ENCODE results near the gene EGLN2. TPM values are rescaled to one million over a fixed set of nuclear protein-coding genes. Genes with fewer than 3 reads are reported as not detected.
"Not testable (repeated sequence)": the region's sequence is repeated elsewhere in the genome, so short reads cannot be mapped to it uniquely, and the experiment has no call there.

The EGLN2 gene
- 65.5 TPM for total RNA-seq
- long read RNA-seq, transcript EGLN2-207 (5 exons, 2,821 nt) = major isoform, 122 of 251 reads
- long read RNA-seq, transcript EGLN2-201 (6 exons, 2,102 nt) = major isoform, 122 of 251 reads
- long read RNA-seq, partial matches to known transcripts = 1 of 251 reads
- long read RNA-seq, other reads (novel, unspliced or antisense) = 1 of 251 reads

DNA sequence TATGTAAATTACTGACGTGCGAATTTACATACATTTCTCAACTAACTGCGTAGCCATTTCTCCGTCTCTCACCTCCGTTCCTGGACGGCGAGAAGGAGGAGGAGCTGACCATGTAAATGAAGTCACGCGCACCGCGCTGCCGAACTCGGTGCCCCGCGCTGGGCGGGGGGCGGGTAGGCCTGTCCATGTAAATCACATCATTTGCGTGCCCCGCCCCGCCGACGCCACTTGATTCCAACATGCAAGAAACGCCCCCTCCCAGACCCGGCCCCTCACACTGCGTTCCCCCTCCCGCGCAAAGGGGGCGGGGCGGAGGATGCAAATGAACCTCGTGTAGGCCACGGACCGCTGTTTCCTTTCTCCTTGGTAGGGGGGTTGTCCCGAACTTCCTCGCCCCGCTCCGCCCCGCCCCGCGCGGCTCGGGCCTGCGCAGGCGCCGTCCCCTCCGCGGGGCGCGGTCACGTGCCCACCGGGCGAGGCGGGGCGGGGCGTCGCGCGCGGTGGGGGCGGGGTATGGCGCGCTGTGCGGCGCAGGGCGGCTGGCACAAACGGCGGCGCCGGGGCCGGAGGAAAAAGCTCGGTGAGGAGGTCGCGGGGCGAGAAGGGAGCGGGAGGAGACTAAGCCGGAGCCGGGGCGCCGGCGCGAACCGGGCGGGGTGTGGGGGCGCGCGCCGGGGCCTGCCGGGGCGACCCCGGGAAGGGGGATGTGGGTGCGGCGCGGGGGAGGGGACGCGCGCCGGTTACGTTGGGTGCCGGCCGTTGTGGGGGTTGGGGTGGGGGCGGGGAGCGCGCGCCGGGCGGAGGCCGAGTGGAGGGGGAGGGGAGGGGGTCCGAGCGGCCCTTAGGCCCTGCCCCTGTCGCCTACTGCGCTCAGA, at the start of gene EGLN2:
Gene EGLN2 (plus strand): TSS at position 509 of the 875 bp plus-strand sequence. CDS start 1,382 bp downstream, outside the sequence.
- DNase-seq = peak; percentile 100
- intact Hi-C loops (cut with micrococcal nuclease) = no loop called here
- ATAC-seq = peak; percentile 84

GRCh38 chr19:40750058-40750873, 48.7 kb upstream of the EGLN2 start, which contains the start of gene ACTMAP:
TSS of gene ACTMAP (minus strand) at chr19:40750477. CDS start at chr19:40749803, 674 bp downstream.
- DNase-seq = peak; percentile 99
- ATAC-seq = peak; percentile 96
- intact Hi-C loops (cut with micrococcal nuclease) = no loop called here

- intact Hi-C loops (cut with micrococcal nuclease) = no loop called here
- peak; percentile 86 for ATAC-seq
- peak; percentile 97 for DNase-seq
Measured at GRCh38 chr19:40750874-40751537, 48.0 kb upstream of the EGLN2 start, which contains the start of gene SNRPA. TSS of gene SNRPA (plus strand) at chr19:40751203. CDS start at chr19:40751409, 206 bp downstream.

DNA sequence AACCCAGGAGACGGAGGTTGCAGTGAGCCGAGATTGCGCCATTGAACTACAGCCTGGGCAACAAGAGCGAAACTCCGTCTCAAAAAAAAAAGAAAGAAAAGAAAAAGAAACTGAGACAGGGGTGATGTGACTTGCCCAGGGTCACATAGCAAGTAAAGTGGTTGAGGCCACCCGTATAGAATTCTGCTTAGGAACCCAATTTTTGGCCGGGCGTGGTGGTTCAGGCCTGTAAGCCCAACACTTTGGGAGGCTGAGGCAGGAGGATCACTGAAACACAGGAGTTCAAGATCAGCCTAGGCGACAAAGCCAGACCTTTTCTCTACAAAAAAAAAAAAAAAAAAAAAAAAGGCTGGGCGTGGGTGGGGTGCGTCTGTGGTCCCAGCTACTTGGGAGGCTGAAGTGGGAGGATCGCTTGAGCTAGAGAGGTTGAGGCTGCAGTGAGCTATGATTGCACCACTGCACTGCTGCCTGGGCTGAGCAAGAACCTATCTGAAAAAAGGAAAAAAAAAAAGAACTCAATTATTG, 46.7 kb upstream of the EGLN2 start:
- no peak for ATAC-seq
- intact Hi-C loops (cut with micrococcal nuclease) = no loop called here
- no peak for DNase-seq

GRCh38 chr19:40754611-40755247, 44.3 kb upstream of the EGLN2 start:
- DNase-seq (no peak), ATAC-seq (no peak)
- intact Hi-C loops (cut with micrococcal nuclease) = no loop called here

DNA sequence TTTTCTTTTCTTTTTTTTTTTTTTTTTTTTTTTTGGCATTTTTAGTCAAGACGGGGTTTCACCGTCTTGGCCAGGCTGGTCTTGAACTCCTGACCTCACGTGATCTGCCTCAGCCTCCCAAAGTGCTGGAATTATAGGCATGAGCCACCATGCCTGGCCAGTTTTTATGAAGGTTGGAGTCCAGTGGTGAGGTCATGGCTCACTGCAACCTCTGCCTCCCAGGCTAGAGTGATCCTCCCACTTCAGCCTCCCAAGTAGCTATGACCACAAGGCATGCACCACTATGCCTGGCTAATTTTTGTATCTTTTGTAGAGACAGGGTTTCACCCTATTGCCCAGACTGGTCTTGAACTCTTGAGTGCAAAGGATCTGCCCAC, 43.8 kb upstream of the EGLN2 start:
- DNase-seq = no peak
- intact Hi-C loops (cut with micrococcal nuclease) = no loop called here
- ATAC-seq = no peak

DNA sequence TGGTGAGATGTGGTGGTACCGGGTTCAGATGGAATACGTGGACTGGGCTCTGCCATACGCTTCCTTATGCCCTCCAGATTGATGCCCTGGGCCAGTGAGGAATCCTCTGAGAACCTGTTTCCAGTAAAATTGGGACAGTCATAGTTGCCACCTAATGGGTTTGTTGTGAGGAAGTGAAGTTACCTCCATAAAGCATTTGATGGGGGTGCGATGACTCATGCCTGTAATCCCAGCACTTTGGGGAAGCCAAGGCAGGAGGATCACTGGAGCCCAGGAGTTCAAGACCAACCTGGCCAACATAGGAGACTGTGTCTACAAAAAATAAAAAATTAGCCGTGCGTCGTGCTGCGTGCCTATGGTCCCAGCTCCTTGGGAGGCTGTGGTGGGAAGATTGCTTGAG, 43.2 kb upstream of the EGLN2 start:
- intact Hi-C loops (cut with micrococcal nuclease) = no loop called here
- DNase-seq (no peak), ATAC-seq (no peak)

- intact Hi-C loops (cut with micrococcal nuclease) = no loop called here
- no peak for DNase-seq
- ATAC-seq = no peak
Measured at GRCh38 chr19:40756502-40757110, 42.4 kb upstream of the EGLN2 start.

- ATAC-seq (no peak), DNase-seq (no peak)
- intact Hi-C loops (cut with micrococcal nuclease) = no loop called here
Measured at GRCh38 chr19:40758491-40758890, 40.5 kb upstream of the EGLN2 start.

- ATAC-seq (no peak), DNase-seq (no peak)
- intact Hi-C loops (cut with micrococcal nuclease) = no loop called here
Measured at GRCh38 chr19:40759352-40759751, 39.6 kb upstream of the EGLN2 start.

DNA sequence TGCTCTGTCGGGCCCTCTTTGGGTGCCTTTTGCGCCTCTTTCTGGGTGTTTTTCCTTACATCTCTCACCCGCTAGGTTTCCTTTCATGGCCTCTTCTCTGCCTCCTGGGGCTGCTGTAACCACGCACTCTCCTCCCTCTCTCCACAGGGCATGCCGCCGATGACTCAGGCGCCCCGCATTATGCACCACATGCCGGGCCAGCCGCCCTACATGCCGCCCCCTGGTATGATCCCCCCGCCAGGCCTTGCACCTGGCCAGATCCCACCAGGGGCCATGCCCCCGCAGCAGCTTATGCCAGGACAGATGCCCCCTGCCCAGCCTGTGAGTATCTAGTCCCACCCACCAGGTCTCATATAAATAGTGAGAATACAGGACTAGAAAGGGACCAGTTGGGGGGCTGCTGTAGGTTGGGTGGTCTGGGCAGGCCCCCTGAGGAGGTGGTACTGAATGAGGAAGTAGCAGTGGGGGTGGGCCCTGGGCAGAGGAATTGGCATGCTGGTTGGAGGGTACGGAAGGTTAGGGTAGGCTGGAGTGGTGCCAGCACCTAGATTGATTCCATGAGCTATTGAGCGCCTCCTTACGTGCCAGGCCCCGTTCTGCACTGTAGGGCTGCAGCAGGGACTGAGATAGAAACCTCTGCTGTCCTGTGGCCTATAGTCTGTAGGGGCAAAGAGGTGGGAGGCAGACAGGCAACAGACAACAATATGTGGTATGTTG, 36.1 kb upstream of the EGLN2 start:
- DNase-seq (no peak), ATAC-seq (no peak)
- intact Hi-C loops (cut with micrococcal nuclease) = no loop called here

DNA sequence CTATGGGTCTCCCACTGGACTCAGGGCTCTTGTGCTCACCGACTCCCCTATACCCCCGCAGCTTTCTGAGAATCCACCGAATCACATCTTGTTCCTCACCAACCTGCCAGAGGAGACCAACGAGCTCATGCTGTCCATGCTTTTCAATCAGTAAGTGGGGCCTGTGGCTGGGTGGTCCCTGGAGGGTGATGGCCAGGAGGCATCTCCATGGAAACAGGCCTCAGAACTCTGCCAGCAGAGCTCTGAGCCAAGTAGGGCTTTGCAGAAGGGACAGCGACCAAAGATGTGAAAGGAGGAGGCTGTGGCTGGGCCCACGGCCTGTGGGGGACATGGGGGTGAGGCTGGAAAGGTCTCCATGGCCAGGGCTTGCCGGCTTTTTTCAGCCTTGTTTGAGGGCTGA, 35.5 kb upstream of the EGLN2 start:
- intact Hi-C loops (cut with micrococcal nuclease) = no loop called here
- no peak for DNase-seq

DNA sequence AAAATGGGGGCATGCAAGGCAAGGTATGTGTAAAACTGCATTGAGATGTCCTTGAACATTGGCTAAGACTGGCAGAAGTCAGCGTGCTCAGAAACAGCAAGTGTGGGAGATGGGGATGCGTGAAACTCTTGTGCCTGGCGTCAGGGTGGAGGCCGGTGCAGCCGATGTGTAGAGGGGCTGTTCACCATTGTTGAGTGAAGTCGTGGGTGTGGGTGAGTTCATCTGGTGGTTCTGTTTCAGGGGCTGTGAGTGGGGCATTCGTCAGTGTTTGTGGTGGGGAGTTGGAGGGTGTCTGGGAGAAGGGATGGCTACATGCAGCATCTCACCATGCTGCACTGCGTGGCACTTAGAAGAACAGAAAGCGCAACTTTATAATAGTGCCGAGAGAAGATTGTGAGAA, 35.0 kb upstream of the EGLN2 start:
- DNase-seq (no peak), ATAC-seq (no peak)
- intact Hi-C loops (cut with micrococcal nuclease) = no loop called here

More for the DNA sequence above, 35.5 kb upstream of the EGLN2 start:
- ATAC-seq = no peak

DNA sequence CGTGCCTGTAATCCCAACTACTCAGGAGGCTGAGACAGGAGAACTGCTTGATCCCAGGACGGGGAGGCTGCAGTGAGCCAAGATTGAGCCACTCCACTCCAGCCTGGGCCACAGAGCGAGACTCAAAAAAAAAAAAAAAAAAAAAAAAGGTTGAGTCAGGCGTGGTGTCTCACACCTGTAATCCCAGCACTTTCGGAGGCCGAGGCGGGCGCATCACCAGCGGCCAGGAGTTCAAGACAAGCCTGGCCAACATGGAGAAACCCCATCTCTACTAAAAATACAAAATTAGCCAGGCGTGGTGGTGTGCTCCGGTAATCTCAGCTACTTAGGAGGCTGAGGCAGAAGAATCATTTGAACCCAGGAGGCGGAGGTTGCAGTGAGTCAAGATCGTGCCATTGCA, 32.6 kb upstream of the EGLN2 start:
- intact Hi-C loops (cut with micrococcal nuclease); ATAC-seq; DNase-seq: not testable (repeated sequence)

DNA sequence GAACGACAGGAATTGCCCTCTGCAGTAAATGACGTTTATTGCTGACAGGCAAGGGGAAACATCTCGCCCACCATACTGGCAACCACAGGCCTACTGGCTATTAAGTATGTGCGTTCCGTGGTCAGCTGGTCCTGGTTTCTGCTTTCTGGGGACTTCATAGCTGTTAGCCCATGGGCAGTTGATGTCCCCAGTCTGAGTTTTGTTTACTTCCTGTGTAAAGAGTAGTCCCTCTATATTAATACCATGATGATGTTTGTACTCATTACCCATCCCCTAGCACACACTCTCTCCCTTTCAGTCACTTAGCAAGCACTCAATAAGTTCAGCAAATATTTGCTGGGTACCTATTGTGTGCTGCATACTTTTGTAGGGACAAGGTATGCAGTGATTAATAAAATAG, 30.1 kb upstream of the EGLN2 start:
- DNase-seq = no peak
- ATAC-seq = no peak
- intact Hi-C loops (cut with micrococcal nuclease) = no loop called here

- DNase-seq; ATAC-seq; intact Hi-C loops (cut with micrococcal nuclease): not testable (repeated sequence)
Measured at GRCh38 chr19:40771101-40771862, 27.7 kb upstream of the EGLN2 start.

All from left ventricle myocardium superior (tissue), 1 donor.